ENCODE results near the gene LHFPL2. TPM values are rescaled to one million over a fixed set of nuclear protein-coding genes. Genes with fewer than 3 reads are reported as not detected.

Gene LHFPL2
- total and polyA plus RNA-seq, 9 of the 15 experiments (the other 6 are each of a cell fraction or from before 2014, with no cell fraction given) = 1.0 to 6.6 (median 4.6) TPM

GRCh38 chr5:78659714-78660113 lies 11.1 kb upstream of the LHFPL2 start (continued):
- TF ChIP-seq ZBTB40 (IDR thresholded peaks at IDR 0.05) (no peak), ZBTB40 (CRISPR knock-in tag; IDR thresholded peaks at IDR 0.05) (no peak), L3MBTL2 (IDR thresholded peaks at IDR 0.05) (0 out of 2 replicates have a peak, but pooled peaks have one; percentile 38), ZNF347 (CRISPR knock-in tag; IDR thresholded peaks at IDR 0.05; ENCODE audit: low read depth) (no peak), ZSCAN32 (CRISPR knock-in tag; IDR thresholded peaks at IDR 0.05) (no peak), NR2C1 (IDR thresholded peaks at IDR 0.05) (no peak), NR2C1 (tag; IDR thresholded peaks at IDR 0.05) (0 out of 2 replicates have a peak, but pooled peaks have one; percentile 17), U2AF2 (optimal IDR thresholded peaks at IDR 0.05; ENCODE audit: low read depth, low read length) (no peak), E2F8 (IDR thresholded peaks at IDR 0.05; ENCODE audit: low read depth, partially characterized antibody) (no peak), ZEB2 (IDR thresholded peaks at IDR 0.05) (peak; percentile 65; the same call in 1 of the 2 replicates), ZNF311 (CRISPR knock-in tag; IDR thresholded peaks at IDR 0.05) (no peak), MYNN (IDR thresholded peaks at IDR 0.05) (no peak), MYNN (CRISPR knock-in tag; IDR thresholded peaks at IDR 0.05) (no peak), CBX5 (IDR thresholded peaks at IDR 0.05; ENCODE audit: borderline replicate concordance, low read depth) (no peak), PHF21A (IDR thresholded peaks at IDR 0.05; ENCODE audit: borderline replicate concordance, low read depth) (no peak), ZNF764 (CRISPR knock-in tag; IDR thresholded peaks at IDR 0.05; ENCODE audit: low read depth) (no peak), E4F1 (CRISPR knock-in tag; IDR thresholded peaks at IDR 0.05; ENCODE audit: borderline replicate concordance) (no peak)

All from K562 (cell line).